Stimulated activated naive CD4-positive, alpha-beta T cell (primary cell): Measurements from ENCODE around the gene GPR15.

Experiments
- DNase-seq, 6 experiments: peaks; one replicate each; lab custom pipeline; 2025; lab: John Stamatoyannopoulos, UW

The GPR15 gene

DNA sequence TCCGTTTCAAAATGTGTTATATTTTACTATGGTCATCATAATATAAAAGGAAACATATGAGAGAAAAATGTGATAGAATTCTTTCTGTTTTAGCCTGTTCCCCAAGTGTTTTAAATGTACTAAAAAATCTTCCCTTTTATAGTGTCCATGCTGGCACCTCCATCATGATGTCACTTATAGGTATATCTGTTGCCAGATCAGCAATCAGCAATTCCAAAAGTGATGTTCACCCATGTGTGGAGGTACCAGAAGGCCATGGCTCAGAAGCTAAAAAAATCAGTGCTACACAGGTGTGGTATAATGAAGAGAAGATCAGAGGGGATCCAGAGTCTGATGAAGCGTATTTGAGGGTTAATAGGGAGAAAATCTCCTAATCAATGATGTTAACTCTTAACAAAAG lies 1.1 kb upstream of the GPR15 start:
- DNase-seq: no peak

DNA sequence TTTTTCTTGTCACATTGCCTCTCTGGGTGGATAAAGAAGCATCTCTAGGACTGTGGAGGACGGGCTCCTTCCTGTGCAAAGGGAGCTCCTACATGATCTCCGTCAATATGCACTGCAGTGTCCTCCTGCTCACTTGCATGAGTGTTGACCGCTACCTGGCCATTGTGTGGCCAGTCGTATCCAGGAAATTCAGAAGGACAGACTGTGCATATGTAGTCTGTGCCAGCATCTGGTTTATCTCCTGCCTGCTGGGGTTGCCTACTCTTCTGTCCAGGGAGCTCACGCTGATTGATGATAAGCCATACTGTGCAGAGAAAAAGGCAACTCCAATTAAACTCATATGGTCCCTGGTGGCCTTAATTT lies 478 bp downstream of the GPR15 start:
- no peak for DNase-seq

DNA sequence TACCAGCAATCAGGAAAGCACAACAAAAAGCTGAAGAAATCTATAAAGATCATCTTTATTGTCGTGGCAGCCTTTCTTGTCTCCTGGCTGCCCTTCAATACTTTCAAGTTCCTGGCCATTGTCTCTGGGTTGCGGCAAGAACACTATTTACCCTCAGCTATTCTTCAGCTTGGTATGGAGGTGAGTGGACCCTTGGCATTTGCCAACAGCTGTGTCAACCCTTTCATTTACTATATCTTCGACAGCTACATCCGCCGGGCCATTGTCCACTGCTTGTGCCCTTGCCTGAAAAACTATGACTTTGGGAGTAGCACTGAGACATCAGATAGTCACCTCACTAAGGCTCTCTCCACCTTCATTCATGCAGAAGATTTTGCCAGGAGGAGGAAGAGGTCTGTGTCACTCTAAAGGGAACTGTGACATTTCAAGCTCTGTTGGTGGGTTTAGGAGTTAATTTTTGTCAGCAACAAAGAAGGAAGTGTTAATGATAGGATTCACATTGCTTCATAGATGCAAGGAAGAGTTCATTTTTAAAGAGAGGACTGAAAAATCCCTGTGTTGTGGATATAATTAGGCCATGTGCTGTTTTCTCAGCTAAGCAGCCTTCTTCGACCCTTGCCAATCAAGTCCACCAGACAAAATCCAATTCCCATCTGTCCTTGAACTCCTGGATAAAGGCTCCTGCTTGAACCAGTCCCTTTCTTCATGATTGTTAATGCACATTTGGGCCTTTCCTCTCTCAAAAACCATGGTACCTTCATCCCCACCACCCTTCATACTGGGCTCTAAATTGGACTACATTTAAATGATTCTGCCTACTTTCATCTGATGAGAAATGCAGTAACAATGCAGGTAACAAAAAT lies 1.2 kb downstream of the GPR15 start:
- no peak for DNase-seq

DNA sequence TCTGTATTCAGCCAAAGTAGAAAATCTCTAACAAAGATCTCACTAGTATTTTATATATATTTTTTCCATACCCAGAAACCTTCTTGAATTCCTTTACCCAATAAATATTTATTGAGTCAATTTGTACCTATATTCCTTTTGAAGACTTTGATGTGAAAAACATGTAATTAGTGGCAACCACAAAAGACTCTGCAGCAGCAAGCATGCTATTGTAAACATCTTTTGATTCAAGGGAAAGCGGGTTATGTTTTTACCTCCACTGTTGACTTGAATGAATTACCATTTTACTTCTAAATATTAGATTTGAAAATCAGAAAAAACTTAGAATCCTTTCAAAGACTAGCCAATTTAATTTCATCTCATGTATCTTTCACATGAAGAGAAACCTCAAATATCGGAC lies 2.4 kb downstream of the GPR15 start:
- no peak for DNase-seq

DNA sequence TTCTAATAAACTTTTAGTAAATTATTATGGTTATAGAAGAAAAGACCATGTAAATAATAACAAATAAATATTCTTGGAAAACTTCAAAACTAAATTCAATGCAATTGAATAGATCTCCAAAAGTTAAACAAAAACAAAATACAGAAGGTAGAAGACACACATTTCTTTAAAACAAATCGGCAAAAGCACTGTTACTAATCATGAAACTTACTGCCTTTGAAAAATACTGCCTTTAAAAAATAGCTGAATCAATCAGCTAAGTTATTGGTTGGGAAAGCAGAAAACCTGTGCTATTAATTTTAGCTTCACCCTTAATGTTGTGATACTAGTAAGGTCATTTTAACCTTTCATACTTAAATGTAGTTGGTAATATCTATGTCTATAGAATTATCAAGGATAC lies 3.0 kb downstream of the GPR15 start:
- no peak for DNase-seq

DNA sequence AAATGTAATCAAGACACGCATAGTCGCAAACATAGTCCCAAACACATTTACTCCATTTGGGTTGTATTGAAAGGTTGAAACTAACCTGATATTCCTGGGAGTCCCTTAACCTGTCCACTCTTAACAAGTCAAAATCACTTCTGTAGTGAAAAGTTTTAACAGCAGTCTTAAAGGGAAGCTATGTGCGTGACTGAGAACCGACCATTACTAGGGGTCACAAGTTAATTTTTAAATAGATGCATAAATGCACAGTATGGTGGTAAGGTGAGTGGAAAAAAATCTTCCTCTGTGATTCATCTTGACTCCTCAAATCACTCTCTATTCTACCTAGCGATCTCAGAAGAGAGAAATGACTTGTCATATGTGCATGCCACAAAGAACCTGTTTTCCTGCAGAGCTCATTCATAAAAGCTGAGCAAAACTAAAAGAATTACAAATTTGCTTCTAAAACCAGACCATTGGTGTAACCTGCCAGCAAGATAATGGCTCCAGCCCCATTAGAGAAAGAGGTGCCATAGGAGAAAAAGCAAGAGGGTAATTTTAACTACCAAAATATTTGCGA lies 4.8 kb downstream of the GPR15 start:
- DNase-seq: no peak

DNA sequence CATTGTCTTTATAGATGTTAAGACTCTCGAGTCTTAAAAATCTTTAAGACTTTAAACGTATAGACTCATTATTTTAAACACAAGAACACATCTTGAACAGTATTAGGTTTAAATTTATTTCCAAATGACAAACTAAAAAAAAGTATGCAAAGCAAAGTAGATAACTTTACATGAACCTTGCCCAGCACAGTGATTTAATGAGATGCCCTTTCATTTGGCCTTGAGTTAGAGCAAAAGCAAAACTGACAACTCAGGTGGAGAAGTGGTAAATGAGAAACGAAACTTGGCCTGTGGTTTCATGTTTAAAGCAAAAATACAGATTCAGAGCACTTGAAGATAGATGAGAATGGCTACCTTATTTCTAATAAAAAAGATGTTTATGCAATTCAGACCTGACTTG lies 8.6 kb downstream of the GPR15 start:
- no peak for DNase-seq

DNA sequence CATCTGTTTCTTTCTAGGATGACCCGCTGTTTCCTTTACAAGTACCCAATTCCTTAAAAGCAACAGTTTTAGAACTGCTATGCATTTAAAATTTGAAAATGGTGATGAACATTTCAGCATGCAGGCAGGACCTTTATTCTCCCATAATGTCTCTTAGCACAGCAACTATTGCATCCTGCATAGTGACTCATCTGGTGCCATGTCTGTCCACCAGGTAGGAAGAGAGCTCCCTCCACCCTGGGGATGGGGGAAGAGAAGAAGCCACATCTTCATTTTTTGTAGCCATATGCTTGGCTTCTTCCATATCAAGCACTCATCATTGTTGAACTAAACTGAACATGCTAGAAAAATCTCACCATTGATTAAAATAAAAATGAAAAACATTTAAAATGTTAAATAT lies 9.9 kb downstream of the GPR15 start:
- DNase-seq: no peak

DNA sequence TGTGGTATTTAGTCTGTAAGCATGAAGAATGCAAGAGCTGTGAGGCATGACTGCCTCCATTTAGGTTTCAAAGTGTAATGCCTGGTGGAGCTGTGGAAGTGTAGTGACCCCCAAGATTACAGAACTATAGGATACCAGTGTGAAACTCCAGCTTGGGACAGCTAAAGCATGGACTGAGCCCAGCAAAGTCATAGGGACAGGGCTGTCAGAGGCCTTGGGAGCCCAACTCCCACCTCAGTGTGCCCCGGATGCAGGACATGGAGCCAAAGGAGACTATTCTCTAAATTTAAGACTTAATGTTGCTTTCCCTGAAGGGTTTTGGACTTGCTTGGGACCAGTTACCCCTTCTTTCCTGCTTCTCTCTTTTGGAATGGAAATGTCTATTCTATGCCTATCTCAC lies 10.8 kb downstream of the GPR15 start:
- no peak for DNase-seq

DNA sequence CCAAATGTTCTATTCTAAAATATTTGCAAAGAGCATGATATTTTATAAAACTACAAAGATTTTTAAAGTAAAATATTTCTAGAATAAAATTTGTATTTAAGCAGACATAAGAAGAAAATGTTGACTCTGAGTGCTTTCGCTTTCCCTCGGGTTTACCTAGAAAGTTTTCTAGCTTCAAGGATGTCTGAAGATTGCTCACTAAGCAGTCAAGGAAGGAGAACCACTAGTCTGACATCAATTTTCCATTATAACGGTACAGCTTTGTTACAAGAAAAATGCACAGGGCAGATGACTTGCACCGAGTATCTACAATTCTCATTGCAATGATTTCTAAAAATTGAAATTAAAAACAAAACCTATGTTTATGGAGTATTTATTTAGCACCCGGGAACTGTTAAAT lies 14.2 kb downstream of the GPR15 start:
- no peak for DNase-seq

DNA sequence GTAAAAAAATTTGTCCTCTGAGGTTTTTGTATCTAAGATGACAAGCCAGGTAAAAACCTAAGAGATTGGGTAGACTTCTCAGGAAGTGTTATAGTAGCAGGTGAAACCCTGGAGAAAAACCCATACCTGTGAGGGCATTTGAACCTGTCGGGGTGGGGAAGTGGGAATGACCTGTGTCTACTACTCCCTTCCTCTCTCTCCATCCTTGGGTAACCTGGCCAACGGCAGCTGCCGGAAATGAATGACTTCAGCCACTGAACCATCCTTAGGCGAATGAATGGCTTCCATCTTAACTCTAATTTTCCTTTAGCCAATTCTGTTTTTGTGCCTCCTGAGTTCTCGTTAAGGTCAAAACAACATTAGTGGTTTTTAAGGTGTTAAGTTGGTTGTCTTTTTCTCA lies 16.8 kb downstream of the GPR15 start:
- DNase-seq: no peak

DNA sequence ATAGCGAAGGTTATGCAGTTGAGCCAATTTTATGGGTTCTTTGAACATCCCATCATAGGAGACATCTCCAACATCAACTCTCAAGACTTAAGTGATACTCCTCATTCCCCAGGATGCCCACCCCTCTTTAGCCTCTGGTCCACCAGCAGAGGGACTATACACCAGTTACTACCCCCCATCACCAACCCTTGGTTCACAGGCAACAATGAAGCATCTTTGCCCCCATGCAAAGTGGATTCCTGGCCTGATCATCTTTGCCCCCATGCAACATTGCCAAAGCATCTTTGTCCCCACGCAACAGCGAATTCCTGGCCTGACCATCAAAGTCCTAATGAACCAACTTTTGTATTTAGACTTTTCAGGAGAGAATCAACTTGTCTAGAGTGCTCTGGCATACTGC lies 19.1 kb downstream of the GPR15 start:
- DNase-seq: no peak

DNA sequence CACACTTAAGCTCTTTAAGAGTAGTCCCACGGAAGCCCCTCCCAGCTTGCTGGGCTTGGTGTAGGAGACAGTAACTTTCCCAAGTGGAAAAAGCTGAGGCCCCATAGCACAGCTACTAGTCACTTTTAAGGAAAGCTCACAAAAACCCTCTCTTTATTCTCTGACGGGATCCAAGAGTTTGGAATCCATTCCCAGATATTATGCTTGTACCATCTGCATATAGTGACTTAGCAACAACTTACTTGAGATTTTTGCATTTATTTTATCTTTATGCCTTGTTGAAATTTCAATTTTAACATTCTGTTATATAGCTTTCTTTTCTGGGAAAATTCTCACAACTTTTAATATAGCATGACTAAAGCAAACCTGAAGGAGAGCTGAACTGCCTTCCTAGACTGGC lies 19.5 kb downstream of the GPR15 start:
- DNase-seq: no peak

DNA sequence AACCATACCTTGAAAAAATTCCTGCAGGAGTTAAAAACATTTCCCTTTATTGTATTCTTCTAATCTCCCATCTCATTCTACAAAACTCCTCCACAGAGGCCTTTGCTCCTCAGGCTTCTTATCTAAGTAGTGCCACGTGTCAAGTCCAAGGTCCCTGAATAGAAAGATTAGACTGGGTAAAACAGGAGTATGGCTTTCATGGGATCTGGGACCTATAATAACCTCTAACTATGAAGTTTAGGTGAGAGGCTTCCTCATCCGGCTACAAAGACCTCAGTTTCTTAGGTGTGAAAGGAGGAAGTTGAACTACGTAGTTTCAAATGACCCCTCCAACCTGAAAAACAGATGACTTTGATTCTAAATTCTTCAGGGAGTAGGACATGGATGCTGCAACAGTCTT lies 20.0 kb downstream of the GPR15 start:
- no peak for DNase-seq

DNA sequence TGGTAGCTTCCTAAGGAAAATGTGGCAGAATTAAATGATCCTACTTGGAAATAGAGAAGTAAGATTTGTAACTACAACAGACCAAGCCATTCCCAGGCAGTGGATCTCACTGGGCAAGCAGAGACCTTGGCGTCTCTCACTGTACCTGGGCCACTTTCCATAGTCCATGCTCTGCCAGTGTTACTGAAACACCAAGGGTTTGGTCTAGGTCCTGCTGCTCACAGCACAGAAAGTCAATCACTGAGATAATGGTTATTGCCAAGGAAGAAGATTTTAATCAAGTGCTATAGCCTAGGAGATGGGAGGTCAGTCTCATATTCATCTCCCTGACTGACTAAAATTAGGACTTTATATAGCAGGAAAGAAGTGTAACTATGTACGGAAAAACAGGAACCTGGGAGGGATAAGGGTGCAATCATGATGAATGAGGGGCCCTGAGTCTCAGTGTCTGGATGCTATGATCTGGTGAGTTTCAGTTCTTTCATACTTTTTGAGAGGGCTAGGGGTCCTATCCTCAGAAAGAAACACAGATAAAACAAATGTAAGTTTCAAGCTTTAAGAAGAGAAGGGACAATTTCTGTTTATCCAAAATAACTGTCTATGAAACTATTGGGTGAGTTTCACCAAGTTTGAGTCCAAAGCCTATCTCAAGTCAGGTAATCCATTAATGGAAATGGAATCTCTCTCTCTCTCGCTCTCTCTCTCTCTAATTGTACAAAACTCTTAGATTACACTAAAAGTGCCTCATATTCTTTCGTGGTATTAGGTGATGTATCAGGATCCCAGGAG lies 20.6 kb downstream of the GPR15 start:
- no peak for DNase-seq

DNA sequence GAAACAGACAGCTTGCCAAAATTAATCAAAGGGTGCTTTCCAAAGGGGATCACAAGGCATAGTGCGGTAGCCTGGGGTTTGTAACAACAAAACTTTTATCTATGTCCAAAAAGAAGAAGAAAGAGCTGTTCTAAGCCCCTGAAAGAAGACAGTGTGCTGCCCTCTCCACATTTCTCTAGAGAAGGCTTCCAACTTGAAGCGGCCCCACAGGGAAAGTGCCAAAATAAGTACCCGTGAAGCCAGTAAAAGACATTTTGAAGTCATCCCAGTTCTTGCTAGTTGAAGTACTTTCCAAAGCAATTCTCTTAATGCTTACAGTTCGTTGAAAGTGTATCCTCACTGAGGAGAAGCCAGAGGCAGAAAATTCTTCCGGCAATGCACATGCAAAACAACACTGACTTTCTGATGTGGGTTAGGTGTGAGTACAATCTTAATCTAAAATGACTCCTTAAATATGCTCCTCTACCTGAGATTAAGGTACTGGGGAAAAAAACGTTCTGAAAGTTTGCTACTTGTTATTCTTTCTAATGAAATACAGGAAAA lies 21.3 kb downstream of the GPR15 start:
- DNase-seq: no peak

DNA sequence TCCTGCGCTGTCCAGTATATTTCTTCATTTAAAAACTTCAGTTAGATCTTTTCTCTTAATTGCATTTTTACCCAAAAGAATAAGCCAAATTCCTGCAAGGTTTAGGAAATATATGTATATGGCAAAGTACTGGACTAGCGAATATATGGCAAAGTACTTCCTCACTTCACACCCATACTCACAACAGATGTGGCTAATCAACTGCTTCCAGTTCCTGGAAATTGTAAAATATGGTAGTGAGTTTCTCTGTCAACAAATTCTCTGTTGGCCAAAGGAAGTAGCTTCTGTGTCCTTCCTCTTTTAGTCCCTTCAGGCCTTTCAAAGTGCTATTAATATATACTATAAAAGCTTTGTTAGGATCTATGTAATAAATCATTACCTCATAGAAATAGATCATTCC lies 22.0 kb downstream of the GPR15 start:
- no peak for DNase-seq

DNA sequence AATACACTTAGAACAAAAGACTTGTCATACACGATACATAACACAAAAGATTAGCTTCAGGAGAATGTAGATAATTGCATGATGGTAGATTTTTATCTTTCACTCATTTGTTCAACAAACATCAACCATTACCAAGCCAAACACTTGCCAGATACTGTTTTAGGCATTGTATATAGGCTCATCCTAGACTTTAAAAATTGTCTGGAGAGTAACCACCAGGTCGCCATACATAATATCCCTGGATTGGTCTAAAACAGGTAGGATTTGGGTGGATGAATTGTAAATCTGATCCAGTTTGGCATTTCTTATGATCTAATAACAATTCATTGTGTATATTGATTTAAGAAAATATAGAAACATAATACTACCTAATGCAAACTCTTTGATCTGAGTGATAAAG lies 22.8 kb downstream of the GPR15 start:
- DNase-seq: no peak

DNA sequence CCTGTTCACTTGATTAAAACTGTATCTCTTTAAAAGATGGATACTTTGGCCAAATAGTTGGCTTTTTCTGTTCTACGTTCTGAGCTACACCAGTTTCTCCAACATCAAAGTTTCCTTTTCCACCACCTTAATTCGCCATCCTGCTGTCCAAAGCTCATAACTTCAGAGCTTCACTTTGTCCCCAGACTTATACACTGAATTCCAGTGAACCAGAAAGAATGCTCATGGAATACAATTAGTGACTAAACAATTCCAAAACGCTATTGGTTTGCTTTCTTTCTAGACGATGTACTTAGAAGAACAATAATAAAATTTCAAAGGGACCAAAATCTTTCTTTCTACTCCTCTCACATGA lies 23.2 kb downstream of the GPR15 start:
- DNase-seq: no peak

DNA sequence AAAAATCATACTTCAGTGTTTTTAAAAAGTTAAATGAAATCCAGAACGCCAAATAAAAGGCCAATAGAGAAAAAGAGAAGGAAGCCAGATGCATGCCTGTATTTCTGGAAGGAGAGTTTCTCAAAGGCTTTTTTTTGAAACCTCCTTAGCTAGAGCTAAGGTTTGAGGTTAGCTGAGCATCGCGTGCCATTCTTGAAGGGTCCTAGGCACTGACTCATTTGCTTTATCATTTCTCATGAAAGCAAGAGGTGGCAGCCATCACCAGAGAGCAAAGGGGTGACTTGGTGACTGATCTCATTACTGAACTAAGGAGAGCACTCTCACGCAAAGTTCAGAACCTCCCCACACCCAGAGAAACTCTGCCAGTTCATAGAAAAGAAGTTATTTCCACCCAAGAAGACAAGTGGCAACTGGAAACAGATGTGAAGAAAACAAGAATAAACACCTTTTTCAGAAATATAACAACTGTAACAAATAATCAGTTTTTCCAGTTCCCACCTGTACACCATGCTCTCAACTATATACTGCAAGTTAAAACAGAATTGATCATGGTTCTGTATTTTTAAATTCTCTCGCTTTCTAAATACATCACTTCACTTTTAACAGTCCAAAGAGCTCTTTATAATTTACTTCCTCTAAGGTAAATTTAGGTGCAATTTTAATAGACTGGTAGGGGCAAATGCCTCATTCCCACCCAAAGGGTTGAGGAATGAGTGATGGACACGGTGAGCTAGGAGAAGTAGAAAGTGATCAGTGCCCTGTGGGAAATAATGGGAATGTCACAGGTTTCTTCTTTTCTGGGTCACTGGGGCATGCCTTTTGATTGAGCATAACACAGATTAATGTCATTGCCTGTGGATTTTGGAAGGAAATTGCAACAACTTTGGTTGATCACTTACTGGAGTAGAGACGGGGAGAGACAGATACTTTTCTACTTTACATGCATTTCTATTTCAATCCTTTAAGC lies 24.7 kb downstream of the GPR15 start:
- DNase-seq: no peak

DNA sequence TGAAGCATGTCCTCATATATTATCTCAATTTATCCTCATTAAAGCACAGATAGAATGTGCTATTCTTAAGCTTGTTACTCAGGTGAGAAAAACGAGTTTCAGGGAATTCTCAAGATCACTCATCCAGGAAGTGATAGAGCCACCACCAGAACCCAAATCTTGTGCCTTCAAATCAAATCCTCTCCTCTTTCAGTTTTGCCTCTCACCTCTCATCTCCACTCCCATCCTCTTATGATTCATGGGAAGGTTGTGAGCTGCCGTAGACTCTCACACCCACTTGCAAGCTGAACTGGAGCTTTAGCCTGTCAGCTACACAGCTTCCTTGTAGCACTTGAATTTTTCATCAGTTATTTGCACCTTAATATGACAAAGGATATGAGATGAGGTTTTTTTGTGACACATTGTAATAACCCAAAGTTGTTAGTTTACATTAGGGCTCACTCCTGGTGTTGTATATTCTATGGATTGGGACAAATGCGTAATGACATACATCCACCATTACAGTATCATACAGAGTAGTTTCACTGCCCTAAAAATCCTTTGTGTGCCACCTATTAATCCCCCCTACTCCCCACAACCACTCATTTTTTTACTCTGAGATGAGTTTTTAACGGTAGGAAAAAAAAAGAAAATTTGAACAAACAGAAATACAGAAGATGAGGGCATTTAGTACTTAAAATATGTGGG lies 25.7 kb downstream of the GPR15 start:
- DNase-seq: no peak
